Measurements from ENCODE around the gene ACOT11.

GRCh38 chr1:54543729-54544496 lies 4.1 kb upstream of the ACOT11 start:
- TF ChIP-seq REST (IDR thresholded peaks at IDR 0.05; ENCODE audit: low read depth) = no peak
- no peak for TF ChIP-seq TAF1 (IDR thresholded peaks at IDR 0.05; ENCODE audit: low read depth)
- no peak for TF ChIP-seq TEAD4 (IDR thresholded peaks at IDR 0.05)
- no peak for TF ChIP-seq USF1 (IDR thresholded peaks at IDR 0.05)
- TF ChIP-seq CREB1 (IDR thresholded peaks at IDR 0.05; ENCODE audit: low read depth) = no peak
- no peak for TF ChIP-seq FOXM1 (IDR thresholded peaks at IDR 0.05; ENCODE audit: borderline replicate concordance, low read depth)
- TF ChIP-seq YY1 (IDR thresholded peaks at IDR 0.05; ENCODE audit: low read depth) = no peak
- no peak for TF ChIP-seq RAD21 (IDR thresholded peaks at IDR 0.05; ENCODE audit: low read depth)
